Muscle of back (tissue), 11 donors: ENCODE results near the gene RAP1B. TPM values are rescaled to one million over a fixed set of nuclear protein-coding genes. Genes with fewer than 3 reads are reported as not detected.

ENCODE experiments used
- DNase-seq, 3 donors: peaks; one replicate each; pipeline versions ENCODE4 v3.0.0 to v3.0.0-alpha.2; 2013
- polyA plus RNA-seq, 10 donors: library from polyadenylated mRNA; unstranded; fragments of 120-200 nt; gene quantifications; one replicate each; pipeline ENCODE4 v1.2.1, GENCODE V29; 2013; ENCODE audit not compliant: insufficient read length in 10 of 10

Gene RAP1B
- polyA plus RNA-seq, 10 donors, result 108 to 148 (median 119) TPM

- no peak for DNase-seq
These were observed 84.8 kb downstream of the RAP1B start for GRCh38 chr12:68695454-68695853.

GRCh38 chr12:68699486-68699885 lies 88.8 kb downstream of the RAP1B start:
- DNase-seq, result no peak

Other genes with a start within 250 kb of the RAP1B start
- gene NUP107, start 76.1 kb downstream of the RAP1B start, polyA plus RNA-seq, result 10 to 100 TPM; 36.8 to 65.1 (median 43.8) TPM
- 10 to 100 TPM; 13.2 to 25.5 (median 16.4) TPM for gene SLC35E3, start 135.3 kb downstream of the RAP1B start, polyA plus RNA-seq
- gene MDM2, start 197.3 kb downstream of the RAP1B start, polyA plus RNA-seq, result 10 to 100 TPM; 32.3 to 65.6 (median 46.7) TPM